HEK293 (cell line): ENCODE data around the gene LRFN2.

Experiments
- CTCF ChIA-PET: fragments of 350-600 bp; formaldehyde crosslinking; extraction: SDS; loops from one replicate; lab custom pipeline; 2021; ENCODE audit warnings: antibody characterized with exemption; lab: Yijun Ruan, JAX
- POLR2A ChIA-PET: fragments of 300-600 bp; formaldehyde crosslinking; extraction: SDS; loops from one replicate; lab custom pipeline; 2020; ENCODE audit warnings: antibody characterized with exemption, inconsistent platforms; lab: Yijun Ruan, JAX
- H3K27ac ChIP-seq: fragments of 200-500 bp; sonication (Bioruptor generic); 2 replicates; pipeline ENCODE4 v1.5.1; 2014; ENCODE audit warnings: low read depth, low read length, control low read depth, inconsistent platforms; ENCODE audit errors: extremely low read depth
- H3K36me3 ChIP-seq, 2 experiments: fragments of 200-500 bp in 1 of 2; sonication (Bioruptor generic) in 1 of 2; 1 replicate in 1 of 2; 2 replicates in 1 of 2; pipeline ENCODE4 v1.5.1; 2014 to 2017; ENCODE audit warnings: inconsistent platforms in 2 of 2, low read length in 2 of 2; ENCODE audit not compliant: control insufficient read depth in 2 of 2, insufficient read depth in 1 of 2
- H3K4me1 ChIP-seq: fragments of 200-500 bp; sonication (Bioruptor generic); 2 replicates; pipeline ENCODE4 v1.5.1; 2014; ENCODE audit warnings: mild to moderate bottlenecking, low read length, inconsistent platforms; ENCODE audit not compliant: control insufficient read depth, insufficient read depth
- H3K4me3 ChIP-seq: 2 replicates; pipeline ENCODE4 v1.5.1; 2011; ENCODE audit warnings: low read depth, mild to moderate bottlenecking, control low read depth, low read length, moderate library complexity
- H3K9me3 ChIP-seq: fragments of 200-500 bp; sonication (Bioruptor generic); 2 replicates; pipeline ENCODE4 v1.5.1; 2014; ENCODE audit warnings: low read depth, low read length, inconsistent platforms; ENCODE audit not compliant: control insufficient read depth, insufficient read depth
- EGR2 ChIP-seq: fragments of 450-650 bp; formaldehyde crosslinking; IDR thresholded peaks from 2 replicates; pipeline ENCODE4 v1.5.1; 2016; ENCODE audit warnings: low read depth, missing biosample characterization, missing genetic modification characterization
- ELK4 ChIP-seq: IDR thresholded peaks from 2 replicates; pipeline ENCODE4 v1.6.1; 2011; ENCODE audit warnings: mild to moderate bottlenecking, low read depth, low read length, borderline replicate concordance
- INSM2 ChIP-seq: fragments of 450-650 bp; formaldehyde crosslinking; IDR thresholded peaks from 2 replicates; pipeline ENCODE4 v1.5.1; 2016; ENCODE audit warnings: missing biosample characterization, missing genetic modification characterization
- MYNN ChIP-seq: fragments of 450-650 bp; formaldehyde crosslinking; IDR thresholded peaks from 2 replicates; pipeline ENCODE4 v1.5.1; 2016; ENCODE audit warnings: missing biosample characterization, missing genetic modification characterization, borderline replicate concordance
- MZF1 ChIP-seq: fragments of 450-650 bp; formaldehyde crosslinking; IDR thresholded peaks from 2 replicates; pipeline ENCODE4 v1.5.1; 2017; ENCODE audit warnings: missing biosample characterization, missing genetic modification characterization, borderline replicate concordance
- PBX3 ChIP-seq: sonication (generic); formaldehyde crosslinking; IDR thresholded peaks from 2 replicates; pipeline ENCODE4 v1.8.1; 2022; ENCODE audit warnings: mild to moderate bottlenecking, moderate library complexity, missing genetic modification reagents
- PRDM4 ChIP-seq: fragments of 450-650 bp; formaldehyde crosslinking; IDR thresholded peaks from 2 replicates; pipeline ENCODE4 v1.5.1; 2017; ENCODE audit warnings: missing biosample characterization, missing genetic modification characterization
- WT1 ChIP-seq: fragments of 450-650 bp; formaldehyde crosslinking; IDR thresholded peaks from 2 replicates; pipeline ENCODE4 v1.5.1; 2016; ENCODE audit warnings: missing biosample characterization, missing genetic modification characterization
- ZBTB1 ChIP-seq: fragments of 450-650 bp; formaldehyde crosslinking; IDR thresholded peaks from 2 replicates; pipeline ENCODE4 v1.5.1; 2016; ENCODE audit warnings: missing biosample characterization, missing genetic modification characterization
- ZNF133 ChIP-seq: fragments of 450-650 bp; formaldehyde crosslinking; IDR thresholded peaks from 2 replicates; pipeline ENCODE4 v1.5.1; 2016; ENCODE audit warnings: missing biosample characterization, missing genetic modification characterization
- ZNF155 ChIP-seq: fragments of 450-650 bp; formaldehyde crosslinking; IDR thresholded peaks from 2 replicates; pipeline ENCODE4 v1.5.1; 2016; ENCODE audit warnings: missing biosample characterization, missing genetic modification characterization
- ZNF174 ChIP-seq: fragments of 450-650 bp; formaldehyde crosslinking; IDR thresholded peaks from 2 replicates; pipeline ENCODE4 v1.5.0; 2017; ENCODE audit warnings: missing biosample characterization, mild to moderate bottlenecking, missing genetic modification characterization
- ZNF18 ChIP-seq: fragments of 450-650 bp; formaldehyde crosslinking; IDR thresholded peaks from 2 replicates; pipeline ENCODE4 v1.5.1; 2016; ENCODE audit warnings: missing biosample characterization, missing genetic modification characterization
- ZNF248 ChIP-seq: fragments of 450-650 bp; formaldehyde crosslinking; IDR thresholded peaks from 2 replicates; pipeline ENCODE4 v1.5.1; 2017; ENCODE audit warnings: missing biosample characterization, missing genetic modification characterization
- ZNF280C ChIP-seq: fragments of 450-650 bp; formaldehyde crosslinking; IDR thresholded peaks from 2 replicates; pipeline ENCODE4 v1.5.1; 2016; ENCODE audit warnings: missing biosample characterization, missing genetic modification characterization
- ZNF398 ChIP-seq: fragments of 450-650 bp; formaldehyde crosslinking; IDR thresholded peaks from 2 replicates; pipeline ENCODE4 v1.5.1; 2017; ENCODE audit warnings: missing biosample characterization, missing genetic modification characterization
- ZNF473 ChIP-seq: fragments of 450-650 bp; formaldehyde crosslinking; IDR thresholded peaks from 2 replicates; pipeline ENCODE4 v1.5.1; 2017; ENCODE audit warnings: missing biosample characterization, missing genetic modification characterization
- ZNF544 ChIP-seq: fragments of 450-650 bp; formaldehyde crosslinking; IDR thresholded peaks from 2 replicates; pipeline ENCODE4 v1.5.0; 2017; ENCODE audit warnings: missing biosample characterization, missing genetic modification characterization
- ZNF558 ChIP-seq: fragments of 450-650 bp; formaldehyde crosslinking; IDR thresholded peaks from 2 replicates; pipeline ENCODE4 v1.5.1; 2016; ENCODE audit warnings: missing biosample characterization, missing genetic modification characterization
- ZNF585B ChIP-seq: fragments of 450-650 bp; formaldehyde crosslinking; IDR thresholded peaks from 2 replicates; pipeline ENCODE4 v1.5.1; 2016; ENCODE audit warnings: missing biosample characterization, missing genetic modification characterization
- ZNF76 ChIP-seq: fragments of 450-650 bp; formaldehyde crosslinking; IDR thresholded peaks from 2 replicates; pipeline ENCODE4; 2016; ENCODE audit warnings: low read depth, missing biosample characterization, missing genetic modification characterization, borderline replicate concordance
- ZNF776 ChIP-seq: fragments of 450-650 bp; formaldehyde crosslinking; IDR thresholded peaks from 2 replicates; pipeline ENCODE4 v1.5.0; 2017; ENCODE audit warnings: missing biosample characterization, missing genetic modification characterization, borderline replicate concordance
- ZNF792 ChIP-seq: fragments of 450-650 bp; formaldehyde crosslinking; IDR thresholded peaks from 2 replicates; pipeline ENCODE4 v1.5.1; 2016; ENCODE audit warnings: missing biosample characterization, missing genetic modification characterization
- ZXDB ChIP-seq: fragments of 450-650 bp; formaldehyde crosslinking; IDR thresholded peaks from 2 replicates; pipeline ENCODE4 v1.5.1; 2016; ENCODE audit warnings: missing biosample characterization, missing genetic modification characterization

The LRFN2 gene

GRCh38 chr6:40520084-40520483 is 67.1 kb downstream of the LRFN2 start:
- CTCF ChIA-PET: no interaction called here
- no peaks in the 10 kb centered on the region for H3K9me3 ChIP-seq
- TF ChIP-seq ZNF133 (tag by site-specific recombination) (no peak), EGR2 (tag by site-specific recombination) (peak; percentile 57; the same call in 1 of the 2 replicates), WT1 (no peak), ZNF174 (no peak), ZNF76 (tag by site-specific recombination) (no peak), ZNF776 (tag by site-specific recombination) (no peak), INSM2 (tag by site-specific recombination) (no peak), ZNF473 (tag by site-specific recombination) (no peak)
- TF ChIP-seq, all 188 proteins: peak for 1
- Histone ChIP-seq H3K27ac (no peak overlapping the region), H3K36me3 (no peaks in the 10 kb centered on the region), H3K4me1 (no peaks in the 10 kb centered on the region), H3K4me3 (no peak overlapping the region)
- POLR2A ChIA-PET: no interaction called here

- no peaks in the 10 kb centered on the region for H3K4me1 ChIP-seq
- POLR2A ChIA-PET: no interaction called here
- CTCF ChIA-PET: interaction anchor here (0.8 kb wide), 1 partner anchor 10 kb away, joined by 4 read pairs; no protein-coding TSS in a partner anchor
- TF ChIP-seq ZNF585B (tag by site-specific recombination) (no peak), ZXDB (tag by site-specific recombination) (no peak), ZNF398 (tag by site-specific recombination) (no peak), ZNF155 (no peak), ZNF76 (tag by site-specific recombination) (no peak), MZF1 (tag by site-specific recombination) (no peak), ZNF248 (tag by site-specific recombination) (no peak), PRDM4 (tag by site-specific recombination) (no peak), ZNF544 (no peak), ZNF18 (tag by site-specific recombination) (no peak), ZNF558 (tag by site-specific recombination) (no peak), ZBTB1 (tag by site-specific recombination) (no peak), ELK4 (no peak), ZNF280C (no peak), PBX3 (CRISPR knock-in tag) (no peak), MYNN (tag by site-specific recombination) (no peak), ZNF792 (tag by site-specific recombination) (no peak)
Observed at GRCh38 chr6:40517654-40518053, 69.5 kb downstream of the LRFN2 start.

More at GRCh38 chr6:40517654-40518053, 69.5 kb downstream of the LRFN2 start:
- no peak overlapping the region for H3K27ac ChIP-seq
- H3K9me3 ChIP-seq: no peaks in the 10 kb centered on the region
- H3K4me3 ChIP-seq: no peak overlapping the region
- H3K36me3 ChIP-seq: no peaks in the 10 kb centered on the region
